ENCODE results near the gene GABARAP. TPM values are rescaled to one million over a fixed set of nuclear protein-coding genes. Genes with fewer than 3 reads are reported as not detected.

Gene GABARAP
- total and polyA plus RNA-seq, 2 of the 13 experiments (the other 11 are each of a cell fraction or from before 2014, with no cell fraction given) = 161 to 310 TPM

DNA sequence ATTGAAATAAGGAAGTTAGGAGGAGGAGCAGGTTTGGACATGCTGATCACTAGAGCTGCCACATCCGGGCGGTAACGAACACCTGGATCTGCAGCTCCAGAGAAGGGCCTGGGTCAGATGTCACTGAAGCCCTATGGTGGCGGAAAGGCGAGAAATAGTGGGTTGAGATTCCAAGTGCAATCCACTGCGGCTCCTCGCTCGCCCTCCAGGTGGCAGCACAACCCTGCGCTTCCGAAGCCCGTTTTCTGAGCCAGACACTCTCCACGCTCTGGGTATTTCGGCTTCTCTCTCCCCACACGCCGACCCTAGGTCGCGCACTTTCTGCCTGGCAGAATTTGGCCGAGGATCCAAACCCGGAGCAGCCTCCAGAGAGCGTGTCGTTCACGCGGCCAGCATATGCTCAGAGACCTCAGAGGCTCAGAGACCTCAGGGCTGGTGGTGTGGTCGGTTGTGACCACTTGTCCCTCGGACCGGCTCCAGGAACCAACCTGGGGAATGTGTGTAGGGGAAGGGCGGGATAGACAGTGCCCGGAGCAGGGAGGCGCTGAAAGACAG, 38.3 kb upstream of the GABARAP start (continued):
- TF ChIP-seq, protein P1, sequence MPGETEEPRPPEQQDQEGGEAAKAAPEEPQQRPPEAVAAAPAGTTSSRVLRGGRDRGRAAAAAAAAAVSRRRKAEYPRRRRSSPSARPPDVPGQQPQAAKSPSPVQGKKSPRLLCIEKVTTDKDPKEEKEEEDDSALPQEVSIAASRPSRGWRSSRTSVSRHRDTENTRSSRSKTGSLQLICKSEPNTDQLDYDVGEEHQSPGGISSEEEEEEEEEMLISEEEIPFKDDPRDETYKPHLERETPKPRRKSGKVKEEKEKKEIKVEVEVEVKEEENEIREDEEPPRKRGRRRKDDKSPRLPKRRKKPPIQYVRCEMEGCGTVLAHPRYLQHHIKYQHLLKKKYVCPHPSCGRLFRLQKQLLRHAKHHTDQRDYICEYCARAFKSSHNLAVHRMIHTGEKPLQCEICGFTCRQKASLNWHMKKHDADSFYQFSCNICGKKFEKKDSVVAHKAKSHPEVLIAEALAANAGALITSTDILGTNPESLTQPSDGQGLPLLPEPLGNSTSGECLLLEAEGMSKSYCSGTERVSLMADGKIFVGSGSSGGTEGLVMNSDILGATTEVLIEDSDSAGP (CRISPR knock-in tag; IDR thresholded peaks at IDR 0.05; ENCODE audit: borderline replicate concordance) = peak; percentile 95; the same call in 1 of the 2 replicates
- TF ChIP-seq, protein P2, sequence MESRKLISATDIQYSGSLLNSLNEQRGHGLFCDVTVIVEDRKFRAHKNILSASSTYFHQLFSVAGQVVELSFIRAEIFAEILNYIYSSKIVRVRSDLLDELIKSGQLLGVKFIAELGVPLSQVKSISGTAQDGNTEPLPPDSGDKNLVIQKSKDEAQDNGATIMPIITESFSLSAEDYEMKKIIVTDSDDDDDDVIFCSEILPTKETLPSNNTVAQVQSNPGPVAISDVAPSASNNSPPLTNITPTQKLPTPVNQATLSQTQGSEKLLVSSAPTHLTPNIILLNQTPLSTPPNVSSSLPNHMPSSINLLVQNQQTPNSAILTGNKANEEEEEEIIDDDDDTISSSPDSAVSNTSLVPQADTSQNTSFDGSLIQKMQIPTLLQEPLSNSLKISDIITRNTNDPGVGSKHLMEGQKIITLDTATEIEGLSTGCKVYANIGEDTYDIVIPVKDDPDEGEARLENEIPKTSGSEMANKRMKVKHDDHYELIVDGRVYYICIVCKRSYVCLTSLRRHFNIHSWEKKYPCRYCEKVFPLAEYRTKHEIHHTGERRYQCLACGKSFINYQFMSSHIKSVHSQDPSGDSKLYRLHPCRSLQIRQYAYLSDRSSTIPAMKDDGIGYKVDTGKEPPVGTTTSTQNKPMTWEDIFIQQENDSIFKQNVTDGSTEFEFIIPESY (CRISPR knock-in tag; IDR thresholded peaks at IDR 0.05) = peak; percentile 83
- TF ChIP-seq GTF3A (CRISPR knock-in tag; conservative IDR thresholded peaks at IDR 0.05) = no peak
- peak; percentile 60 for TF ChIP-seq RBM39 (IDR thresholded peaks at IDR 0.05; ENCODE audit: low read depth, low read length, poor library complexity, severe bottlenecking)
- TF ChIP-seq ZNF256 (CRISPR knock-in tag; conservative IDR thresholded peaks at IDR 0.05) = no peak; the same call in 1 of the 2 replicates
- no peak for TF ChIP-seq NFIC (IDR thresholded peaks at IDR 0.05; ENCODE audit: low read length)
- 0 out of 2 replicates have a peak, but pooled peaks have one; percentile 23 for TF ChIP-seq ZNF431 (CRISPR knock-in tag; IDR thresholded peaks at IDR 0.05; ENCODE audit: borderline replicate concordance, low read depth)
- no peak for TF ChIP-seq EEA1 (CRISPR knock-in tag; IDR thresholded peaks at IDR 0.05; ENCODE audit: borderline replicate concordance)
- 0 out of 2 replicates have a peak, but pooled peaks have one; percentile 42 for TF ChIP-seq ISL2 (CRISPR knock-in tag; IDR thresholded peaks at IDR 0.05)
- TF ChIP-seq, protein P3, sequence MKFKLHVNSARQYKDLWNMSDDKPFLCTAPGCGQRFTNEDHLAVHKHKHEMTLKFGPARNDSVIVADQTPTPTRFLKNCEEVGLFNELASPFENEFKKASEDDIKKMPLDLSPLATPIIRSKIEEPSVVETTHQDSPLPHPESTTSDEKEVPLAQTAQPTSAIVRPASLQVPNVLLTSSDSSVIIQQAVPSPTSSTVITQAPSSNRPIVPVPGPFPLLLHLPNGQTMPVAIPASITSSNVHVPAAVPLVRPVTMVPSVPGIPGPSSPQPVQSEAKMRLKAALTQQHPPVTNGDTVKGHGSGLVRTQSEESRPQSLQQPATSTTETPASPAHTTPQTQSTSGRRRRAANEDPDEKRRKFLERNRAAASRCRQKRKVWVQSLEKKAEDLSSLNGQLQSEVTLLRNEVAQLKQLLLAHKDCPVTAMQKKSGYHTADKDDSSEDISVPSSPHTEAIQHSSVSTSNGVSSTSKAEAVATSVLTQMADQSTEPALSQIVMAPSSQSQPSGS (CRISPR knock-in tag; IDR thresholded peaks at IDR 0.05) = peak; percentile 18; the same call in 1 of the 2 replicates
- TF ChIP-seq, protein P4, sequence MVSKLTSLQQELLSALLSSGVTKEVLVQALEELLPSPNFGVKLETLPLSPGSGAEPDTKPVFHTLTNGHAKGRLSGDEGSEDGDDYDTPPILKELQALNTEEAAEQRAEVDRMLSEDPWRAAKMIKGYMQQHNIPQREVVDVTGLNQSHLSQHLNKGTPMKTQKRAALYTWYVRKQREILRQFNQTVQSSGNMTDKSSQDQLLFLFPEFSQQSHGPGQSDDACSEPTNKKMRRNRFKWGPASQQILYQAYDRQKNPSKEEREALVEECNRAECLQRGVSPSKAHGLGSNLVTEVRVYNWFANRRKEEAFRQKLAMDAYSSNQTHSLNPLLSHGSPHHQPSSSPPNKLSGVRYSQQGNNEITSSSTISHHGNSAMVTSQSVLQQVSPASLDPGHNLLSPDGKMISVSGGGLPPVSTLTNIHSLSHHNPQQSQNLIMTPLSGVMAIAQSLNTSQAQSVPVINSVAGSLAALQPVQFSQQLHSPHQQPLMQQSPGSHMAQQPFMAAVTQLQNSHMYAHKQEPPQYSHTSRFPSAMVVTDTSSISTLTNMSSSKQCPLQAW (CRISPR knock-in tag; IDR thresholded peaks at IDR 0.05) = peak; percentile 90
- TF ChIP-seq MAZ (IDR thresholded peaks at IDR 0.05; ENCODE audit: borderline replicate concordance, low read depth, low read length) = no peak
- TF ChIP-seq MAZ (CRISPR knock-in tag; IDR thresholded peaks at IDR 0.05; ENCODE audit: low read depth) = peak; percentile 26
- TF ChIP-seq ZNF33B (CRISPR knock-in tag; IDR thresholded peaks at IDR 0.05) = peak; percentile 90
- peak; percentile 92 for TF ChIP-seq REPIN1 (CRISPR knock-in tag; IDR thresholded peaks at IDR 0.05; ENCODE audit: borderline replicate concordance, low read depth)
- no peak for TF ChIP-seq NFE2L2 (IDR thresholded peaks at IDR 0.05; ENCODE audit: low read length)
- TF ChIP-seq, protein P5, sequence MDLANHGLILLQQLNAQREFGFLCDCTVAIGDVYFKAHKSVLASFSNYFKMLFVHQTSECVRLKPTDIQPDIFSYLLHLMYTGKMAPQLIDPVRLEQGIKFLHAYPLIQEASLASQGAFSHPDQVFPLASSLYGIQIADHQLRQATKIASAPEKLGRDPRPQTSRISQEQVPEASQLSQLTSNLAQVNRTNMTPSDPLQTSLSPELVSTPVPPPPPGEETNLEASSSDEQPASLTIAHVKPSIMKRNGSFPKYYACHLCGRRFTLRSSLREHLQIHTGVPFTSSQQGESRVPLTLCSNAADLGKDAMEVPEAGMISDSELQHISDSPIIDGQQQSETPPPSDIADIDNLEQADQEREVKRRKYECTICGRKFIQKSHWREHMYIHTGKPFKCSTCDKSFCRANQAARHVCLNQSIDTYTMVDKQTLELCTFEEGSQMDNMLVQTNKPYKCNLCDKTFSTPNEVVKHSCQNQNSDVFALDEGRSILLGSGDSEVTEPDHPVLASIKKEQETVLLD (CRISPR knock-in tag; IDR thresholded peaks at IDR 0.05; ENCODE audit: low read depth) = no peak
- 0 out of 2 replicates have a peak, but pooled peaks have one; percentile 69 for TF ChIP-seq ZNF136 (CRISPR knock-in tag; IDR thresholded peaks at IDR 0.05; ENCODE audit: low read depth)
